ENCODE measurements around the gene TCEANC2.

Gene TCEANC2

DNA sequence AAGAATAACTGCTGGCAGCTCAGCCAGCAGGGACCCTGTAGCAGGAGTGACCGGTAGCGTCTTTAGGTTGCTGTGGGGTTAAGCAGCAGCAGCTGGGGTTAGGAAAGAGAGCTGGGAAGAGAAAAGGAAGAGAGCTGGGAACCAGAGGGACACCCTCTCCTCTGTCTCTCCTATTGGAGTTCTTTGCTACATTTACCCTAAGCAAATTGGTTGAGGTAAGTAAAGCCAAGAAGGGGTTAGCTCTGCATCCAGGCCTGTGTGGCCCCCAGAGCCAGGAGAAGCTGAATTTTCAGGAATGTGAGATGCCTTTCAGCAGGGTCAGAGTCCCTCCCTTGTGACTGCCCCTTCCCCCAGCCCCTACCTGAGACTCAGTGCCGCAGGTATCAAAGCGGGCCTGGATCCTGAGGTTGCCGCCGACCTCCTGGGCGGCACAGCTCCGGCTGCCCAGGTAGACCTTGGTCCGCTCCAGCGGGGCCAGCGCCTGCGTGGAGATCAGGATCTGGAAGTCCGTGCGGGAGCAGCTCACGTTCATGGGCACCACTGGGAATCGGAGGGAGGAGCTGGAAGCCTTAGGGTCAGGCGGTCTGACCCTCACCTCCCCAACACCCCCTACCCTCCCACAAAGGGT is 83.0 kb downstream of the TCEANC2 start:
- DNase-seq (ENCODE audit: low read depth): no peak

DNA sequence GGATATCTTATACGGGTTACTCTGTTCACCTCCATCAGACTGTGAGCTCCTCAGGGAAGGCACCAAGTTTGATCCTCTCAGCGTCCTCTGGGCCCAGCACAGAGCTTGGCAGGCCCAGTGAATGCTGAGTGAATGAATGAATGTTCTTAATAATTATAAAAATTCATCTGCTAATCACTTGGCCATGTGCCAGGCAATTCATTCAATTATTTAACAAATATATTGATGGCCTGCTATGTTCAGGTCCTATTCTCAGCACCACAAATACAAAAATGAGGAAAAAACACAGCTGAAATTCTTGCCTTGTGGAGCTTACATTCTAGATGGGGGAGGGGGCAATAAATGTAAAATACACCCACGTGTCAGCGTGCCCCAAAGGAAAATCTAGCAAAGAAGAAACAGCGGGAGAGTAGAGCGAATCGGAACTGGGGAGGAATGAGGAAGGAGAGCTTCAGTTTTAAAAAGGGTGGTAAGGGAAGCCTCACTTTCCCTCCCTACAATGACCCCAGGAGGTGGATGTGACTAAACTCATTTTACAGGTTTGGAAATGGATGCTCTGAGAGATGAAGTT is 83.6 kb downstream of the TCEANC2 start:
- DNase-seq (ENCODE audit: low read depth): no peak

DNA sequence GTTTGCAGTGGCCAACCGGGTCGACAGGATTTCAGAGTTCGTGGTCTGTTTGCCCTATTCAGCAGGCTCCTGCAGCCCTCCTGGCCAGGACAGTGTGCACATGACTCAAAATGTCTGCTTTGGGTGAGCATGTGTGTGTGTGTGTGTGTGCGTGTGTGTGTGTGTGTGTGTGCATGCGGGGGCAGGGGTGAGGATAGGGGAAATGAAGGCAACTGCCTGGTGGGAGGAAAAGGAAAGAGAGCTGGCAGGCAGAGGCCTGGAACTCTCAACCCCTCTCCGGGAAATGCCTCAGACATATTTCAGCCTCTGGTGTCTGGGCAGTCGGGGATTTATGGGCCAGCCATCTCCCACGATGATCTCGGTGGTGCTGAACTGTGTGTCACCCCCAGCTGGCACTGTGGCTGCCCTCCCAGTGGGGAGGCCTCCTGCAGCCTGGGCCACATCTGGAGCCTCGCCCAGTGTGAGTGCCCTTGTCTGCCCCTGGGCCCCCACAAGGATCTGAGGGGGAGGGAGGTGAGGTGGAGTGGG is 84.2 kb downstream of the TCEANC2 start:
- peak; percentile 63 for DNase-seq (ENCODE audit: low read depth)

DNA sequence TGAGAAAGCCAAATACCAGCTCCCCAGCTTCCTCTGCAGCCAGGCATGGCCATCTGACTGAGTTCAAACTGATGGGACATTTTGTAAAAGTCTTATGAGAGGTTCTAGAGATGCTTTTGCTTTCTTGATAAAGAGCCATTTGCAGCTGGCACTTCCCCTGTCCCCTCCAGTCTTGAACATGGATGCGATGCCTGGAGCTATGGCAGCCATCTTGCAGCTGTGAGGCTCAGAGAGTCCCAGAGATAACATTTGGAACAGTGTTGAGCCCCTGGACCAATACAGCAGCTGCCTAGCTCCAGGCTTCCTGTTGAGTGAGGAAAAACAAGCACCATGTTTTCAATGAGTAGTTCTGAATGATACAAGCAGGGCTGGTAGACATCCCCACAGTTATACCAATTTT is 85.6 kb downstream of the TCEANC2 start:
- no peak for DNase-seq (ENCODE audit: low read depth)

DNA sequence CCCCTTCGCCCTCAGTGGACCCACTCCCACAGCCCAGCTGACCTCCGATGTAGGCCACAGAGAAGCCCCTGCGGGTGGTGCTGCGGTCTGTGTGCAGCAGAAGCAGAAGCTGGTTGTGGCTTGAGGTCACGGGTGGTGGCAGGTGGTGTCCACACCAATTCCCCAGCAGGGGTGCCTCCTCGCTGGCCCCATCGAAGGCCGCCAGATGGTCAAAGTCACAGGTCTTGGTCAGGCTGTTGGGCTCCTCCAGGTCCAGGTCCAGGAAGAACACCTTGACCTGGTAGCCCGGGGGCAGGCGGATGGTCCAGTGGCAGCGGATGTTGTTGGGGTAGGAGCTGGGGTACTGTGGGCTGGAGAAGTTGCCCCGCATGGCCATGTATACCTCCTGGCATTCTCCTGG is 86.3 kb downstream of the TCEANC2 start:
- DNase-seq (ENCODE audit: low read depth): no peak

DNA sequence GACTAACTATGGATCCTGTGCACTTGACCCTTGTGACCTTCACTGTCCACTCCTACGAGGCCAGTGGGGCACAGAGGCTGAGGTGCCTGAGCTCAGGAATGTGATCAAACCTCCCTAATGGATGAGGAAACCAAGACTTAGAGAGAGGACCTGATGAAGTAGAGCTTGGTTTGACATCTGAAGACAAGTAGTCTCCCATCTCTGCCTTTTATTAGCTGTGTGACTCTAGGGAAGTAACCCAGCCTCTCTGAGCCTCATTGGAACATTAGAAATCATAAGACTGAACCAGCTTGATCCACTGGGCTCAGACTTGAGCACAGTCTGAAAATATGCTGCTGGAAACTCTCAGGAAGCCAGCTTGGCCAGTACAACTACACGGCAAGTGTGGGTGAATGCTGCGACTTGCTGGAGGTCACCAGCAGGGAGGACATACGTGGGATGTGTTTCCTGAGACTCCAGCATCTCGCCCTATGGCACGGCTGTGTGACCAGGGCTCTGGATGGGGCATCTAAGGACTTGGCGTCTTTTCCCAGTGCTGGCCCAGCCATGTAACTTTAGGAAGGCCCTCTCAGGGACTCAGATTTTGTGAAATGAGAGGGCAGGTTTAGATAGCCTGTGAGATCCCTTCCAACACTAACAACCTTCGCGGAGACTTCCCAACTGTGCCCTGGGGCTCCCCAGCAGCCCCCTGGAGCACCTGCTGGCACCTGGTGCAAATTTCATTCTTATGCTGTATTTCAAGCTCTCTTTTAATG is 88.9 kb downstream of the TCEANC2 start:
- DNase-seq (ENCODE audit: low read depth): no peak

DNA sequence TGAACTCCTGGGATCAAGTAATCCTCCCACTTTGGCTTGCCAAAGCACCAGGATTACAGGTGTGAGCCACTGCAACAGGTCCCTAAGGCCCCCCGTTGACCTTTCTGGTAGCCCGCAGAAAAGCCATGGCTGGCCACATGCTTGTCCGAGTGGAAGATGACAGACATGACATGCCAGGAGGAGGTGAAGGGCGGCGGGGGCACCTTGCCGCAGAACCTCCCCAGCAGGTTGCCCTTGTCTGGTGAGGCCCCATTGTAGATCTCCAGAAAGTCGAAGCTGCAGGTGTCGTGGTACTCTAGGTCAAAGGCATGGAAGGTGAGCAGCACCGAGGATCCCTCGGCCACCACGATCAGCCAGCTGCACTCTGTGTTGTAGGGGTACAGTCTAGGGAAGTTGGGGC is 91.0 kb downstream of the TCEANC2 start:
- no peak for DNase-seq (ENCODE audit: low read depth)

DNA sequence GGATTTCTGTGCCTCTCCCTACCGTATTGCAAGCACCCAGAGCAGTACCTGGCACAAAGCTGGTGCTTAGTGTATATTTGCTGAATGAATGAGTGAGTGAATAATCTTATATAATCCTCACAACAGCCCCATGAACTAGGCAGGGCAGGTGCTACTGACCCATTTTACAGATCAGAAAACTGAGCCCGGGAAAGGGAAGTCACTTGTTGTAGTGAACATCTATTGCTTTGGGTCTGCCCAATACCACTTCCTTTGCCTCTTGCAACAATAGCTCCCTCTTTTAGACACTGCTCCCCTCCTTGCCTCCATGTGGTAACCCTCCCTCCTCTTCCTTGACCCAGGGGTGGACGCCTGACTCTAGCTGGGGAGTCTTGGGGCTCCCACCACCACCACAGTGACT is 96.3 kb downstream of the TCEANC2 start:
- no peak for DNase-seq (ENCODE audit: low read depth)

DNA sequence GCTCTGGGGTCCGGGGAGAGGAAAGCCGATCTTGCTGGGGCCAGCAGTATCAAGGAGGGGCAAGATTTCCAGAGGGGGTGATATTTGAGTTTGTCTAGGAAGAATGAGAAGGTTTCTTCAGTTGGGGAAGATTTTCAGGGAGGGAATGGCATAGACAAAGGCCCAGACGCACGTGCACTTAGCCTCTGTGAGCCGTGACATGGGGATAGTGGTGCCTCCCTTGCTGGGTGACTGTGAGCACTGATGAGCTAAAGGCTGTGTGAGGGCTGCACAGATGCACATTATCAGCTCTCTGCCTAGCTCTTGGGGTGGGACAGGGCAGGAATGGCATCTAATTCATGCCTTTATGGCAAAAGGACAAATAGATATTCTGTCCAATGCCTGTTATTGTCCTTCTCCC is 97.6 kb downstream of the TCEANC2 start:
- DNase-seq (ENCODE audit: low read depth): no peak

DNA sequence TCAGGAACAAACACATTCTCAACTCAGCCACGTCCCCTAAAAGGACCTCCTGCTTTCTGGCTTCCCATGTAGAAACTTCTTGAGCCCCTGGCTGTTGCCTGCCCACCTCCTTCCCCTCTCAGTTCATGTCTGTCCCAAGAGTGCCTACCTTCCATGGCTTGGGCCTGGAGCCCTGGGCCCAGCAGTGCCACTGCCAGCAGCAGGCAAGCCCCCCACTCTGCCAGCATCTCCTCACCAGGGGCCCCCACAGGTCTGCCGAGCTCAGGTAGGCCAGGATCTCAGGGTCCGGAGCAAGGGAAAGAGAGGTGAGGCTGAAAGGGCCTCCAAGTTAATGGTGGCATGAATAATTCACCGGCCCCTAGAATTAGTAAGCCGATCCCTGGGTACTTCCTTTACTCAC is 99.3 kb downstream of the TCEANC2 start, which contains the start of gene CDCP2:
CDCP2 (minus strand) TSS at position 305 of the 400 bp plus-strand sequence; CDS start at position 227, 78 bp downstream.
- no peak for DNase-seq (ENCODE audit: low read depth)

DNA sequence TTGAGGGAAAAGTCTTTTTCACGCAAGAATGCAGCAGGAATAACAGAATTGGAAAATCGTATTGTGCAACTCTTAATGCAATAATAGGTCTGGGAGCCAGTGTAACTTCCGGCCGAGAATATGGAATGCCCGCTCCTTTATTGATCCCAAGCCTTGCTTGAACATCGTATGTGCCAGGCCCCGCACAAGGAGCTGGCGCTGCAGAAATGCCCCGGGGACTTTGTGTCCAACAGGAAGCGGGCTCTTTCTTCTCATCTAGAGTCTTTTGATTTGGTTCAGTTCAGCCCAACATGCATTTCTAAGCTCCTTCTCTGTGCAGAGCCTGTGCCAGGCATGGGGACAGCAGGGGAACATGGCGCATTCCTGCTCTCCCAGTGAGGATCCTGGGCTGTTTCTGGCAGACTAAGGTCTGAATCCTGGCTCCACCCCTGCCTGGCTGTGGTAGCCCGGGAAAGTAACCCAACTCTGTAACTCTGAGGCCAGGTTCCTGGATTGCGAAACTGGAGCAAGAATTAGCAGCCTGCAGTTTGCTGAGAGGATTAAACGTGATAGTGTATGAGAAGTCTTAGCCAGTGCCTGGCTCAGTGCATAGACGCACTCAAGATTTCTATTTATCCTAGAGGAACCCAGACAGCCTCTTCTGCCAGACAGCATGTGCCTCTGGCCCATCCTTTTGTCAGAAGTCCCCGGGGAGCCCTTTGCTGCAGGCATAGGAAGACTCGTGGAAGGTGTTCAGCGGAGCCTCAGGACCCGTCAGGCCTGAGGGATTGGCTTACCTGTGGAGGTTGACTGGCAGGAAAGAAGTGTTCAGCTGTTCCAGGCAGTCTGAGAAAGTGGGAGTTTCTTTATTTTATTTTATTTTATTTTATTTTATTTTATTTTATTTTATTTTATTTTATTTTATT is 100.4 kb downstream of the TCEANC2 start:
- peak; percentile 81 for DNase-seq (ENCODE audit: low read depth)
